ENCODE results near the gene PDIK1L. TPM values are rescaled to one million over a fixed set of nuclear protein-coding genes. Genes with fewer than 3 reads are reported as not detected.
A peak's percentile ranks its signal among the peaks of the same experiment; 100 is the strongest.

Gene PDIK1L
- total RNA-seq, 1 donor = 6.5 TPM

- TF ChIP-seq CTCF (IDR thresholded peaks at IDR 0.05; ENCODE audit: extremely low read depth, low read depth, low read length) = no peak
- Histone ChIP-seq H3K4me1 (ENCODE audit: insufficient read depth, low read length) (peaks cover 39% of the 10 kb centered on the region), H3K4me3 (ENCODE audit: insufficient read depth, low read length) (no peak overlapping the region), H3K4me2 (ENCODE audit: insufficient read depth, low read length) (peak overlapping the region; percentile 30), H3K36me3 (ENCODE audit: insufficient read depth, low read length) (no peaks in the 10 kb centered on the region), H2AFZ (ENCODE audit: low read length) (no peak overlapping the region), H3K27me3 (ENCODE audit: insufficient read depth, low read length) (no peaks in the 10 kb centered on the region), H4K20me1 (ENCODE audit: insufficient read depth, low read length) (no peaks in the 10 kb centered on the region), H3K9me3 (ENCODE audit: low read depth, low read length) (no peaks in the 10 kb centered on the region), H3K79me2 (ENCODE audit: insufficient read depth, low read length) (no peaks in the 10 kb centered on the region), H3K27ac (ENCODE audit: low read depth, low read length) (no peak overlapping the region)
- DNase-seq (ENCODE audit: insufficient read length, low spot score, missing footprints) = no peak
Observed at GRCh38 chr1:26125946-26126320, 14.3 kb downstream of the PDIK1L start.

DNA sequence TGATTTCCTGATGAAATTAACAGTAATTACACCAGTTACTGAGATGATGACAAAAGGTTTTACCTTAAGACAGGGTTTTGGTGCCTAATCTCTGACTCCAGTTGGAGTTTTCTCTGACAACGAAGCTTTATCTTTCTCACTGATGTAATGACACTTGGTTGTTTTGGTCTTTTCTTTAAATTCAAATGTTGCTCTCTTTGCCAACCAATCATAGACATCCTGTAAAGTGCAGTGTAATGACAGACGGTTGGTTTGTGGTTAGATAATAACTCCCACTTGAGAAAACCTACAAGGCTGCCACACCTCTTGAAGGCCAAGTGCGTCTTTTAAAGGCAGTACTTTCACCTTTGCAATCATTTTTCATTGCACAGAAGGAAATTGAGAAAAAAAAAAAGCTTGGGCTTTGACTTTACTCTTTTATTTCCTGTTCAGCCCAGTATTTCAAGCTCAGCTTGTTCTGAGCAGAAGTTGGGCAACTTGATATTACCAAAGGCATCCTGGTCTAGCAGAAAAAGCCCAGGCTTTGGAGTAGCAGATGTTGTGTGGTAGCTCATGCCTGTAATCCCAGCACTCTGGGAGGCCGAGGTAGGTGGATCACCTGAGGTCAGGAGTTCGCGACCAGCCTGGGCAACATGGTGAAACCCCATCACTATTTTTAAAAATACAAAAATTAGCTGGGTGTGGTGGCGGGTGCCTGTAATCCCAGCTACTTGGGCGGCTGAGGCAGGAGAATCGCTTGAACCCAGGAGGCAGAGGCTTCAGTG is 14.9 kb downstream of the PDIK1L start:
- no peak overlapping the region for H2AFZ ChIP-seq (ENCODE audit: low read length)
- DNase-seq (ENCODE audit: insufficient read length, low spot score, missing footprints) = peak; percentile 62
- no peaks in the 10 kb centered on the region for H3K36me3 ChIP-seq (ENCODE audit: insufficient read depth, low read length)
- no peak overlapping the region for H3K4me3 ChIP-seq (ENCODE audit: insufficient read depth, low read length)
- no peaks in the 10 kb centered on the region for H3K79me2 ChIP-seq (ENCODE audit: insufficient read depth, low read length)
- no peak for TF ChIP-seq CTCF (IDR thresholded peaks at IDR 0.05; ENCODE audit: extremely low read depth, low read depth, low read length)
- no peaks in the 10 kb centered on the region for H4K20me1 ChIP-seq (ENCODE audit: insufficient read depth, low read length)
- no peak overlapping the region for H3K27ac ChIP-seq (ENCODE audit: low read depth, low read length)
- H3K27me3 ChIP-seq (ENCODE audit: insufficient read depth, low read length) = no peaks in the 10 kb centered on the region
- peaks cover 39% of the 10 kb centered on the region for H3K4me1 ChIP-seq (ENCODE audit: insufficient read depth, low read length)
- H3K4me2 ChIP-seq (ENCODE audit: insufficient read depth, low read length) = peak overlapping the region; percentile 30
- no peaks in the 10 kb centered on the region for H3K9me3 ChIP-seq (ENCODE audit: low read depth, low read length)

GRCh38 chr1:26127235-26128163 is 15.9 kb downstream of the PDIK1L start:
- peak overlapping the region; percentile 43 for H2AFZ ChIP-seq (ENCODE audit: low read length)
- no peak overlapping the region for H3K27ac ChIP-seq (ENCODE audit: low read depth, low read length)
- DNase-seq (ENCODE audit: insufficient read length, low spot score, missing footprints) = peak; percentile 79
- peaks cover 31% of the 10 kb centered on the region for H3K4me1 ChIP-seq (ENCODE audit: insufficient read depth, low read length)
- H3K4me2 ChIP-seq (ENCODE audit: insufficient read depth, low read length) = peak overlapping the region; percentile 1
- no peaks in the 10 kb centered on the region for H3K27me3 ChIP-seq (ENCODE audit: insufficient read depth, low read length)
- no peaks in the 10 kb centered on the region for H3K36me3 ChIP-seq (ENCODE audit: insufficient read depth, low read length)
- no peak for TF ChIP-seq CTCF (IDR thresholded peaks at IDR 0.05; ENCODE audit: extremely low read depth, low read depth, low read length)
- H3K79me2 ChIP-seq (ENCODE audit: insufficient read depth, low read length) = no peaks in the 10 kb centered on the region
- no peaks in the 10 kb centered on the region for H4K20me1 ChIP-seq (ENCODE audit: insufficient read depth, low read length)
- no peaks in the 10 kb centered on the region for H3K9me3 ChIP-seq (ENCODE audit: low read depth, low read length)
- H3K4me3 ChIP-seq (ENCODE audit: insufficient read depth, low read length) = no peak overlapping the region

- H4K20me1 ChIP-seq (ENCODE audit: insufficient read depth, low read length) = no peaks in the 10 kb centered on the region
- no peak overlapping the region for H3K4me2 ChIP-seq (ENCODE audit: insufficient read depth, low read length)
- H3K9me3 ChIP-seq (ENCODE audit: low read depth, low read length) = no peaks in the 10 kb centered on the region
- no peak for DNase-seq (ENCODE audit: insufficient read length, low spot score, missing footprints)
- H3K27me3 ChIP-seq (ENCODE audit: insufficient read depth, low read length) = no peaks in the 10 kb centered on the region
- no peak overlapping the region for H2AFZ ChIP-seq (ENCODE audit: low read length)
- no peaks in the 10 kb centered on the region for H3K36me3 ChIP-seq (ENCODE audit: insufficient read depth, low read length)
- TF ChIP-seq CTCF (IDR thresholded peaks at IDR 0.05; ENCODE audit: extremely low read depth, low read depth, low read length) = no peak
- peaks cover 18% of the 10 kb centered on the region for H3K4me1 ChIP-seq (ENCODE audit: insufficient read depth, low read length)
- no peak overlapping the region for H3K27ac ChIP-seq (ENCODE audit: low read depth, low read length)
- no peak overlapping the region for H3K4me3 ChIP-seq (ENCODE audit: insufficient read depth, low read length)
- H3K79me2 ChIP-seq (ENCODE audit: insufficient read depth, low read length) = no peaks in the 10 kb centered on the region
Observed at GRCh38 chr1:26129778-26130177, 18.2 kb downstream of the PDIK1L start.

All from osteoblast (primary cell).